ENCODE measurements around the gene ATG16L2.

DNA sequence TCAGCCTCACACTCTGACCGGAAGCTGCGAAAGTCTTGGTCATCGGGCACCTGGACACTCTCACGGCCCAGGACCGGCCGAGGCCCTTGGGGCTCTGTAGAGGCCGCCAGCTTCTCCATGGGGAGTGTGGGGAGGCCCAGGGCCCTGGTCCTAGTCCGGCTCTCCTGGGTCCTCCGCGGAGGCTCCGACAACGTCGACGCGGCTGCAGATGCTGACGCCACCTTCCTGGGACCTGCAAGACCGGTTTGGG is 33.2 kb upstream of the ATG16L2 start:
- no peak for TF ChIP-seq POLR2AphosphoS5 (IDR thresholded peaks at IDR 0.05)
- no peak for TF ChIP-seq POLR2A (IDR thresholded peaks at IDR 0.05)
- TF ChIP-seq, protein P1, sequence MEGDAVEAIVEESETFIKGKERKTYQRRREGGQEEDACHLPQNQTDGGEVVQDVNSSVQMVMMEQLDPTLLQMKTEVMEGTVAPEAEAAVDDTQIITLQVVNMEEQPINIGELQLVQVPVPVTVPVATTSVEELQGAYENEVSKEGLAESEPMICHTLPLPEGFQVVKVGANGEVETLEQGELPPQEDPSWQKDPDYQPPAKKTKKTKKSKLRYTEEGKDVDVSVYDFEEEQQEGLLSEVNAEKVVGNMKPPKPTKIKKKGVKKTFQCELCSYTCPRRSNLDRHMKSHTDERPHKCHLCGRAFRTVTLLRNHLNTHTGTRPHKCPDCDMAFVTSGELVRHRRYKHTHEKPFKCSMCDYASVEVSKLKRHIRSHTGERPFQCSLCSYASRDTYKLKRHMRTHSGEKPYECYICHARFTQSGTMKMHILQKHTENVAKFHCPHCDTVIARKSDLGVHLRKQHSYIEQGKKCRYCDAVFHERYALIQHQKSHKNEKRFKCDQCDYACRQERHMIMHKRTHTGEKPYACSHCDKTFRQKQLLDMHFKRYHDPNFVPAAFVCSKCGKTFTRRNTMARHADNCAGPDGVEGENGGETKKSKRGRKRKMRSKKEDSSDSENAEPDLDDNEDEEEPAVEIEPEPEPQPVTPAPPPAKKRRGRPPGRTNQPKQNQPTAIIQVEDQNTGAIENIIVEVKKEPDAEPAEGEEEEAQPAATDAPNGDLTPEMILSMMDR (IDR thresholded peaks at IDR 0.05): no peak
